22Rv1 (cell line): ENCODE measurements around the gene ARHGAP45.
"Not testable (repeated sequence)": the region's sequence is repeated elsewhere in the genome, so short reads cannot be mapped to it uniquely, and the experiment has no call there.

Experiments
- H3K27ac ChIP-seq: fragments of 450-650 bp; 2 replicates; pipeline ENCODE4 v1.5.1; 2017
- CTCF ChIP-seq: fragments of 450-650 bp; IDR thresholded peaks from 2 replicates; pipeline ENCODE4 v1.5.1; 2017; ENCODE audit warnings: mild to moderate bottlenecking
- ZFX ChIP-seq: fragments of 450-650 bp; IDR thresholded peaks from 2 replicates; pipeline ENCODE4 v1.6.1; 2017; ENCODE audit warnings: antibody characterized with exemption, borderline replicate concordance

The ARHGAP45 gene

GRCh38 chr19:1123381-1123780 lies 56.4 kb downstream of the ARHGAP45 start:
- H3K27ac ChIP-seq, result peak overlapping the region; percentile 12; the same call in 1 of the 2 replicates

GRCh38 chr19:1123885-1124677 lies 57.1 kb downstream of the ARHGAP45 start:
- TF ChIP-seq CTCF (no peak), ZFX (no peak)
- peak overlapping the region; percentile 12; the same call in 1 of the 2 replicates for H3K27ac ChIP-seq

More at GRCh38 chr19:1123381-1123780, 56.4 kb downstream of the ARHGAP45 start:
- TF ChIP-seq ZFX (no peak), CTCF (no peak)

- no peak for TF ChIP-seq CTCF
- TF ChIP-seq ZFX, result no peak
- no peak overlapping the region for H3K27ac ChIP-seq
Observed at GRCh38 chr19:1125601-1126467, 58.9 kb downstream of the ARHGAP45 start.

- no peak for TF ChIP-seq ZFX
- H3K27ac ChIP-seq, result no peak overlapping the region
Observed at GRCh38 chr19:1126984-1127760, 60.2 kb downstream of the ARHGAP45 start.

GRCh38 chr19:1128106-1128505 lies 61.1 kb downstream of the ARHGAP45 start:
- no peak overlapping the region for H3K27ac ChIP-seq
- TF ChIP-seq ZFX (no peak), CTCF (no peak)

GRCh38 chr19:1129084-1129483 lies 62.1 kb downstream of the ARHGAP45 start:
- not testable (repeated sequence) for H3K27ac ChIP-seq

- TF ChIP-seq CTCF, result no peak
- no peak for TF ChIP-seq ZFX
- no peak overlapping the region for H3K27ac ChIP-seq
Observed at GRCh38 chr19:1129535-1129934, 62.6 kb downstream of the ARHGAP45 start.
